HG03280 (cell line): ENCODE data around the gene CHERP.

Source experiments
- ATAC-seq: cut with Tn5 transposase; IDR thresholded peaks from one replicate; pipeline ENCODE4 v1.9.1; 2021; ENCODE audit warnings: mild to moderate bottlenecking, moderate library complexity; ENCODE audit not compliant: unreplicated experiment

Gene CHERP, protein sequence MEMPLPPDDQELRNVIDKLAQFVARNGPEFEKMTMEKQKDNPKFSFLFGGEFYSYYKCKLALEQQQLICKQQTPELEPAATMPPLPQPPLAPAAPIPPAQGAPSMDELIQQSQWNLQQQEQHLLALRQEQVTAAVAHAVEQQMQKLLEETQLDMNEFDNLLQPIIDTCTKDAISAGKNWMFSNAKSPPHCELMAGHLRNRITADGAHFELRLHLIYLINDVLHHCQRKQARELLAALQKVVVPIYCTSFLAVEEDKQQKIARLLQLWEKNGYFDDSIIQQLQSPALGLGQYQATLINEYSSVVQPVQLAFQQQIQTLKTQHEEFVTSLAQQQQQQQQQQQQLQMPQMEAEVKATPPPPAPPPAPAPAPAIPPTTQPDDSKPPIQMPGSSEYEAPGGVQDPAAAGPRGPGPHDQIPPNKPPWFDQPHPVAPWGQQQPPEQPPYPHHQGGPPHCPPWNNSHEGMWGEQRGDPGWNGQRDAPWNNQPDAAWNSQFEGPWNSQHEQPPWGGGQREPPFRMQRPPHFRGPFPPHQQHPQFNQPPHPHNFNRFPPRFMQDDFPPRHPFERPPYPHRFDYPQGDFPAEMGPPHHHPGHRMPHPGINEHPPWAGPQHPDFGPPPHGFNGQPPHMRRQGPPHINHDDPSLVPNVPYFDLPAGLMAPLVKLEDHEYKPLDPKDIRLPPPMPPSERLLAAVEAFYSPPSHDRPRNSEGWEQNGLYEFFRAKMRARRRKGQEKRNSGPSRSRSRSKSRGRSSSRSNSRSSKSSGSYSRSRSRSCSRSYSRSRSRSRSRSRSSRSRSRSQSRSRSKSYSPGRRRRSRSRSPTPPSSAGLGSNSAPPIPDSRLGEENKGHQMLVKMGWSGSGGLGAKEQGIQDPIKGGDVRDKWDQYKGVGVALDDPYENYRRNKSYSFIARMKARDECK

DNA sequence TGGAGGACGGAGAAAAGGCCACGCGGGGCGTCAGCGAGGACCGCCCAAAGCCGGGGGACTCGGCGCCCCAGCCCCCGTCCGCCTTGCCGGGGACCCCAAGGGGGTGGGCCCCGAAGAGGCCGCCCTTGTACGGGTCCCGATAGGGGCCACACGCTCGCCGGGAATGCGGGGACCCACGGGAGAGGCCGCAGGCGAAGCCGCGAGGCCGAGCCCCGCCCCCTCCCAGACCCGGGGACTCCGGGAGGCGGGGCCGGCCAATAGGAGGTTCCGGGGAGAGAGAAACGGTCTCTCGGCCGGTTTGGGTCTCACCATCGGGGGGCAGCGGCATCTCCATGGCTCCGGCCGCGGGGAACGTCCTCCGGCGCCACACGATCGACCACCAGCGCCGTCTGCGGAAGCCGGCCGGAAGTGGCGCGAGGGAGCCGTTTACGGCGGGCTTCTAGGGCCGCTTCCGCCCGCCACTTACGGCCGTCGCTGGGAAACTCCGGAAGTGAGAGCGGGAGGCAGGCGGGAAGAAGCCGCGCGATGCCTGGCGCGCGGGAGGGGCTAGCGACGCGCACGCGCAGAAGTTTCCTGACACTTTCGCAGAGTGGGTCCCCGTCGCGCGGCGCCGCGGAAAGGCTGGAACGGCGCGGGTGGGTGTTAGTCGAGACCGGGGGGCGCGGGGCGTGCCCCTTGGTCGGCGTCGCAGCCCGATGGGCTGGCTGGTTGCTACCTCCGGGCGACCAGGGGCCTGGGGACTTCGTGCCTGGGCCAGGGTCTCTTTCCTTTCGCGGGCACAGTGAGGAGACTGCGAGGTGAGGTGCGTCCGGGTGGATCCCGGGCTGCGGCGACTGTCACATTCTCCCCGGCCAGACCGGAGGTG is at the start of gene CHERP:
TSS of gene CHERP (minus strand) at position 393 of the 865 bp plus-strand sequence. CDS start at position 334, 59 bp downstream.
- peak; percentile 79 for ATAC-seq

DNA sequence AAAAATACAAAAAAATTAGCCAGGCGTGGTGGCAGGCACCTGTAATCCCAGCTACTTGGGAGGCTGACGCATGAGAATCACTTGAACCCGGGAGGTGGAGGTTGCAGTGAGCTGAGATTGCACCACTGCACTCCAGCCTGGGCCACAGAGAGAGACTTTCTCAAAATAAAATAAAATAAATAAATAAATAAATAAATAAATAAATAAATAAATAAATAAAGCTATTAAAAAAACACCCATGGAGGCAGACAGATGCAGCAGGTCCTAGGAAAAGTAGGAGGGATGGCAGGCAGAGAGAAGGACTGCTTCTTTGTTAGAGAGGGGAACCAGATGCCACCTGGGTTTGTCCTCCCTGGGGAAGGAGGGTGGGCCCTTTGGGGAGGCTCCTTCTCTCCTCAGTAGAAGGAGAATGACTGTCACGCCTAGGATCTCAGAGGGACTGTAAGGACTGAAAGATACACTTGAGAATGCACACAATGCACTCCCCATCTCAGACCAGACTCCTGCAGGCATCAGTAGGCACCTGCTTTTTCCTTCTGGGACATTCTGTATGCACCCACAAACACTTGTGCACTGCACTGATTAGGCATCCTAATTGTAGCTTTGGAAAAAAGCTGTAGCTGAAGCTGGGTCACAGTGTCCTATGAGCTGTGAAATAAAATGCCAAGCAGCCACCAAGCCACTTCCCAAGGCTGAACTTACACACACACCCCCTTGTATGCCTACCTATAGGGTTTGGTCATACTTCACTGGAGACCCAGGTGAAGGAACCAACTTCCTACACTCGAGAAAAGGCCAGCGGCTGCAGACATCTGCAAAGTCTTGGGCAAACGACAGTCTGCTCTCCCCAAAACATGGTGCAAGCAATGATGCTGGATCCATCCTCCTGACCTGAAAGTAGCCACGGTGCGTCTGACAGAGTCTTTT is 48.9 kb upstream of the CHERP start:
- no peak for ATAC-seq

DNA sequence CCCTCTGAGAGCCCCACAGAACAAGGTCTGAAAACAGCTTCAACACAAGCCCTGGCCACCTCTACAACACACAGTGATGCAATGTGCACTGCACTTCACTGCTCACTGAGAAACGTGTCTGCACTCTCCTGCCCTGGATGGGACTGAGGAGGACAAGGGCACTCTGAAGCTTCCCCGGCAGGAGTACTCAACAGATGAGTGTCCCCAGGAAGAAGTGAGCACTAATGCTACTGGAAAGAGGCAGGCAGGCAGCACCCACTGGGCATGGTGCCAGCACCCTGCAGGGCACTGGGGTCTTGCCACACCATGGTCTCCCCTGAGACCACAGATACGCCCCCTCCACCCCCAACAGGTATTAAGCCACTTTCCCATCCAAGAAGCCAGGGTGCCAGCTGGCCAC is 47.7 kb upstream of the CHERP start:
- no peak for ATAC-seq

DNA sequence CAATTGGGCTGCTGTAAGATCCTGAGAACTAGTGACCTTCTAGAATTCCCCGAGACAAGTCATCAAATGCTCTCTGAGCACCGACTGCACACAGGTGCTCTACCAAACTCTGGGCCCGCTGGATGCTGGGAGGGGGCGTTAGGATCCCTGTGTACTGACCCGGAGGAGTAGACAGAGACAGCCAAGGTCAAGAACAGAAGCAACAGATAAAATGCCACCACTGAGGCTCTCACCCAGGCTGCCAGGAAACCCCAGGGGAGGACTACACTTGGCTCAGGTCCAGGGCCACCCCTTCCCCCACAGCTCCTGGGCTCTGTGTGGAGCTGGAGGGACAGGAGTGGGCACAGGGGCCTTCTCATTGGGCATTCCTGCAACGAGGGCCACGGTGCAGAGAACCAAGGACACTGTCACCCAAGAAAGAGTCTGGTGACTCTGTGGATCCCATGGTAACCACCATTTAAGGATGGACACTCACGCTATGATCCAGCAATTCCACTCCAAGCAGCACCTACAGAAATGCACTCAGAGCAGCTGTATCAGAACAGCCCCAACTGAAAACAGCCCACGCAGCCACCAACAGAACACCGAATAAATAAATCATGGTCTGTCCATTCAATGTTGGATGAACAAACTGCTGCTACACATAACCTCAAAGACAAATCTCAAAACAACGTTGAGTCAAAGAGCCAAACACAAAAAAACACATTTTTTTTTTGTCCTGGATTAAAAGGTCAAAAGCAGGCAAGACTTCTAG is 46.8 kb upstream of the CHERP start:
- ATAC-seq: peak; percentile 1

DNA sequence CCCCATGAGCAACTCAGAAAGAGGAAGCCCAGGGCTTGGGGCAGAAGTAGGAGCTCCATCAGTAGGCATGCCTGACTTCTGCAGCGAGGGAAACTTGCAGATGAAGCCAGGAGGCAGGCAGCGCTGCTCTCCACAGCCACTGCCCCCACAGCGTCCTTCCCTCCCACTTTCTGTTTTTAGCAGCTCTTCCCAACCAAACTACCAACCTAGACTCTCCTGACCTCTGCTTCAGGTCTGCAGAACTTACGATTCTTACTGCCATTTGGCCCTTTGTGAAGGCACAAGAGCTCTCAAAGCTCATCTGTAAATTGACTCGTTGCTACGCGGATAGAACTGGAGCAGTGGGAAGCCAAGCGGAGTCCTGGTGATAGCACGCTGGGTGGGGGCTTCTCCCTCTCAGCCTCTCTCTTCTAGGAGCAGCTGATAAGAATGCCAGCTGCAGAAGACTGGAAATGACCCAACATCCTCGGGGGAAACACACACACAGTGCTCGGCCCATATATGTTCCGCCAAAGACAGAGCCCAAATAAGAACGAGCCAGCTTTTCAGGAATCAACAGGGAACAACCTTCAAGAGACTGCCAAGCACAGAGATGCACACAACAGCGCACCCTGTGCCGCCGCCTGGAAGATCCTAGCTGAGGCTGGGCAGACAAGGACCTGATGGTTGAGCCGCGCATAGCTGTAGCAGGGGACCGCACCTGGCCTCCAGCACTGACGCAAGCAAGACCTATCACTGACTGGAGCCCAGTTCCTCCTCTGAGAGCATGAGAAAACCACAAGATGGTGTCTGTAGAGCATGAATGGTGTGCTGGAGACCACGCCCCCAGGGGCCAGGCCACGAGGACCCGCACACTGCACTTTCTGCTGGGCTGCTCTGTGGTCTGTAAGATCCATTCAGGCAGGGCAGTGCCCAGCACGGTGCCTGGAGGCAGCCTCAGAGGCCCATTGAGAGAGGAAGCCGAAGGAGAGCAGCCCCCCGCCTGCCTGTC is 45.9 kb upstream of the CHERP start:
- ATAC-seq: peak; percentile 60

DNA sequence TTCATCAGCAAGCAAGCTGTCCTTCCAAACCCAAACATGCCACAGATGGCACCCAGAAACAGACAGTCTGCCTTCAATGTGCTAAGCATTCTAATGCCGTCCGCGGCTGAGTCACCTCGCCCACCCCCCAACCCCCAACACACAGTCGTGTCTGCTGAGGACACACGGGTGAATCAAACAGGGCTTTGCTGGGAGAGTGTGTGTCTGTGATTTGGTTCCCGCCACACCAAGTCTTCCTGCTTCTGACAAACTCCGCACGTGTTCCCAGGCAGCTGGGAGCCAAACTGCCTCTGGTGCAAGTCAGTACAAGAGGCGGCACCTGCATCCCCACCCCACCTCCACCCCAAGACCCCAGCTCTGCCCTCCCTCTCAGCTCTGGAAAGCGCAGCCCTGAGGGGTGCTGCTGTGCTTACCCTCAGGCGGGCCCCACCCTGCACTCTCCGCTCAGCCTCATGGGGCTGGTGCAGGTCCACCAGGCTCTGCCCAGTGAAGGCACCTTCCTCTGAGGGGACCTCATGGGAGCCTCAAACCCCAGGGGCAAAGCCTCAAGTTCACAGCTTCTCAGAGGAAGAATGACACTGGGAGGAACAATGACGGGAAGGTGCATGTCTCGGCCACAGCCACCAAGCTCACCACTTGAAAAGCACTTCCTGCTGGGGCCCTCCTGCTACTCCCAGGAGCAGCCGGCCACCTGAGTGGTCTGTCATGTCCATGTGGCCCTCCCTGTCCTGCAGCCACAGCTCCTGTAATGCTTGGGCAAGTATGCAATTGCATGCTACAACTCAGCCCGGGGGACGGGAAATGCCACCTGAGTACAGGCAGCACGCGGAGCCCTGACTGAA is 45.0 kb upstream of the CHERP start:
- ATAC-seq: no peak

DNA sequence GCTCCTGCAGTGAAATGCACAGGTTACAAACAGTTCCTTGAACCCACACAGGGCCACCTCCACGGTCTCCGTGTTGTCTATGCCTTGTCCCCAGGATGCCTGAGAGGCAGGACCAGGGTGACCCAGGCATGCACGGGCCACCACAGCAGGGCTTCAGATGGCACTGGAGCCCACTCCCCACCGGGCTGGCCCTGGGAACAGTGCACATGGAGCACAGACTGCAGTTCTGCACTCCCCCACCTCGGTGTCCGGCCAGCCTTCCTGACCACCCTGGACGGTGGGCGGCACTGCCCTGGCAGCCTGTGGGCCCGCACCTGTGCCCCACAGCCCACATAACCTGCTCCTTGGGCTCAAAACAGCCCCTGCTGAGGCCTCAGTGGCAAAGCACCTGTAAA is 44.2 kb upstream of the CHERP start:
- ATAC-seq: no peak

DNA sequence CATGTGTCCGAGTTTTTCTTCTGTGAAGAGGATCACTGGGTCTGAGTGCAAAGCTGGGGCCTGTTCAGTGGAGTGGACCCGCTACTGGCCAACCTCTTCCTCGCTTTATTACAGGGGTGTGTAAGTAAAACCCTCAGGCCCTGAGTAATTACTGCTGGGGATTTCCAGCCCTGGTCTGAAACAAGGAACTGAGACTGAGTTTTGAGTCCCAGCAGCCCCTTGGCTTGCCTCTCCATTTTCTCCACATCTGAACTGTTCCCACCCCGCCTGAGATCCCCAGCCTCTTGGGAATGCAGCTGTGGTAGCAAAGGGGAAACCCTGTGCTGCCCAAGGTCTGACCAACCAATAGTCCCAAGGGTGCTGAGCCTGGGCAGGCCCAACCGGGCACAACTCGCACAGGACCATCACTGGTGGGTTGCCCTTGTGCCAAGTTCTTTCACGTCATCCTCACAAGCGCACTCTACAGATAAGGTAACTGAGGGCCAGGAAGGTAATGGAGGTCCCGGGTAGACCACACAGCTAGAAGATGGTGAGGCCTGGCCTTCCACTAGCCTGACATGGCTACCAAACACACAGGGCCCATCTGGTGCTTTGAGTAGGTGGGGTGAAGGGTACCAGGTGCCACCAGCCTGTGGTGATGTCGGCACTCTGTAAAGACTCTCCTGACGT is 43.7 kb upstream of the CHERP start:
- ATAC-seq: peak; percentile 34

DNA sequence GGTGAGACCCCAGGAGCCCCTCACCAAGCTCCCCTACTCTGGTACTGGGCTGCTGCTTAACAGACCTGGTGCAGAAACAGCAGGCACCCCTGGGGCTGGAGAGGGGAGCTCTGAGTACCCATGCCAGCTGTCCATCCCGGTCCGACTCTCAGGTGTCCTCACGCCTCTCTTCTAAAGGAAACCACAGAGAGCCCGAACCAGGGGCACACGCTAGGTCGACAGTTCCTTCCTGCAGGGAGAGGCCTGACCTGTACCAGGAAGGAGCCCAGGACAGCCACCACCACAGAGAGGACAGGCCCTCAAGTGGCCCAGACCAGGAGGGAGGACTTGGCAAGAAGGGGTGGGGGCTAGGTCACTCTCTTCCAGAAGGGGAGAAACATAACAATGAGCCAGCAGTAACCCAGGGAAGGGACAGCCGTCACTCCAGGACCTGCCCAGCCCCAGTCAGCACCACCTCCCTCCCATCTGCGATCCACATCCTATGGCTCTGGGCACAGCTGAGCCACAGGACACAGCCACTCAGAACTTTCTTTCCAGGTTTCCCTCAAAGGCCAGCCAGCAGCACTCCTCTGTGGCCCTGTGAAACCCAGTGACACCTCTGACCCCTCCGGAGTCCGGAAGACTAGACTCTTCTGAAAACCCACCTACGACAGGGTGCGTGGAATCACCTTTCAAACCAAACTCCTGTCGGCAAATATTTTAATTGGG is 43.0 kb upstream of the CHERP start:
- no peak for ATAC-seq

DNA sequence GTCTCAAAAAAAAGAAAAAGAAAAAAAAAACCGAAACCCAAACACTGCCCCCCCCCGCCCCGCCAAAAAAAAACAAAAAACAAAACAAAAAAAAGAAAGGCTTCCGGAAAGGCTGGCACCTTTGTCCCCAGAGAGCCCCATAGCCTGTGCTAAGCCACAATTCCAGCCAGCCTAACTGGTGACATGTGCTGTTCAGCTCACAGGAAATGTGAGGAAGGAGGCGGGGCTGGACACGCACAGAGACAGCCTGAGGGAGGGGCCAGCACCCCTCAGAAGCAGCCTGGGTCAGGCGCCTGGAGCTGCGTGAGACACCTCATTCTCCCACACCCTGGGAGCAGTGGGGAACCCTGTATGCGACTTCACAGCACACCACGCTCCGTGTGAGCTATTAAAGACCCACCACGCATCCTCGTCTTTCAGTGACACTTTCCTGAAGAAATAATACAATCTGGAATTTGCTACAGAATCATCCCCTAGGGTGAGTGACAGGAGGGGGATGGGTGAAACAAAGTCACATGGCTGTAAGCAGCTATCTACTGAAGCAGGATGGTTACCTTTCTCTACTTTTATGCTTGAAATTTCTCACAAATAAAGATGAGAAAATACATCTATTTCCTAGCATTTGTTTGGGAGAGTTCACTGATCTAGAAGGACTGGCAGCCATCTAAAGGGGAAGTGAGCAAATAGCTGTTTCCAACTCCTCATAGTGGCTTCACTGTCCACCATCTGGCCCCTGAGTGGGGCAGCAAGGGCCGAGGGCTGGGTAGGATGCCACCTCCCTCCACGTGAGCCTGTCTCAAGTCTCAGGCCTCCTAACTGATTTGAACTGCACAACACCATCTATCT is 42.2 kb upstream of the CHERP start:
- ATAC-seq: peak; percentile 47

DNA sequence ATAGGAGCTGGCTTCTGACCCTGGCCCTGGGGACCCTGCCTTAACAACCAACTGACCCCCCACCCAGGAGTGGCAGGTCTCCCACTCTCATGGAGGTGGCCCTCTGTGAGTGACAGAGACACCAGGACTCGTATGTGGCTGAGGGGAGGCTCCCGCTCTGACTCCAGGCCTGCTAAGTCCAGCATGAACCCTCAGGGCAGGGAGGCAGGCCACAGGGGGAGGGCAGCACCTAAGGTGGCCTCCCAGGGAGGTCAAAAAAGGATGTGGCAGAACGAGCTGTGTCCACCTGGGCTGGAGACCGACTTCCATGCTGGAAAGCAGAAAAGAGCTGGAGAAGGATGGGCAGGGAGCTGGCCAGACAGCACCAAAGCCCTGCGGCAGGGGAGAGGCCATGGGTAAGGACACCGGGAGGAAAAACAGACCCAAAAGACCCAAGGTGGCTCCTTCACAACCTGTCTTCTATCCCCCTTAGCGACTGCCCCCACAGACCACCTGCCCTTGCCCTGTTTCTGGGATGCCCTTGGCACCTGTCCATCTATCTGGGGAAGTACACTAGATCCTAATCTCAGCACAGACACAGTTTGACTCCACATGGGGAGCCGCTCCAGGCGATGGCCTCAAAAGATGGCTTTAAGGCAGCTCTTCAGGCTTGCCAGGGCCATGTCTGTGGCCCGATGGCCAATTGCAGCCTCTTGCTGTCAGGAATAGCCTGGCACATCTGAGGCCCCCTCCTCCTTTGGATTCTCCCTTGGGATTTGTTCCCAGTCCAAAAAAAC is 40.4 kb upstream of the CHERP start:
- no peak for ATAC-seq

DNA sequence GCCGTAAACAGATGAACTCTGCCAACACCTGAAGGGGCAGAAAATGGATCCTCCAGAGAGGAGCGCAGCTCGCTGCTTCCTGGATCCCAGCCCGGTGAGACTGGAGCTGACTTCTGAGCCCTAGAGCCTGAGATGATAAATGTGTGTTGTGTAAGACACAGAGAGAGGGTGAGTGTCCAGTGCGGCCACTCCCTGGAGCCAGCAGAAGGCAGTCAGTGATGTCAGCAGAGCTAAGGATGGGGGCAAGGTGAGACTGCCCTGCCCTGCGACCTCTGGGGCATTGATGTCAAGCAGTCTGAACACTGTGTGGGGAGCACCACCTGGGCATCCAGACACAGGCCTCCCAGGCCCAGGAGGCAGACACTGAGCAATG is 39.7 kb upstream of the CHERP start:
- ATAC-seq: no peak

DNA sequence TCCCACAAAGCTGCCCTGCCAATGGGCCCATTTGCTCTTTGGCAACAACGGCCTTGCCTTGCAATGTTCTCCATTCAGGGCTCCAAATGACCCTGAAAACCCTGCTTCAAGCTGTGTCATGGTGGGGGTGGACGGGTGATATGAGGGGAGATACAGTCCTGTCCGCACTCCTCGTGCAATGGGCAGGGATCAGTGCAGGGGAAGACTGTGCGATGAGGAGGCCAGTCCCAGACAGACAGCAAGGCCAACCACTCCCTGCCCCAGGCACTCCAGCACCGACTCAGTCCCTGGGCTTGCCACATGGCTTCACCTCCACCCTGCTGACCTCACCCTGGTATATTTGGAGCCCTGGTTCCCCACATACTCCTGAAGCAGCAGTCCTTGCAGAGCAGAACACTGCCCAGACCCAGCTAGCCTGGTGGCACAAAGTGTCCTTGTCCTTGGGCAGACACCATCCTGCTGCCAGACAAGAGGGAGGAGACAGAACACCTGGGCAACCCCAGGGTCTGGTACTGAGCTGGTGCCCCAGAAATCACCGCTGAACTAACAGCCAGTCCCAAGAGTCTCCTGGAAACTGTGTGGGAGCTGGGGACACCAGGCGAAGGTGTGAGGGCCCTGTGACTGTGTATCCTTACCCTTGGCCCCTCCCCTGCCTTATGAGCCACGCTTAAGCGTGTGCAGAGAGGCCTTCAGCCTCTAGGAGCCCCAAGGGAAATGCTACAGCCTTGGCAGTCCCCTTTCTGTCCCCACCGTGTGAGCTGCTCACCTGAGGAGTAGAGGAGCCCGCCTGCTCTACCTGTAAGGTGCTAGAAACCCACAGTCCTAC is 39.1 kb upstream of the CHERP start:
- no peak for ATAC-seq
